OCI-M1 (cell line): ENCODE results near the gene GATA2.
A peak's percentile ranks its signal among the peaks of the same experiment; 100 is the strongest.

ENCODE experiments used
- DNase-seq: peaks from one replicate; lab custom pipeline; 2025; lab: John Stamatoyannopoulos, UW

The GATA2 gene

DNA sequence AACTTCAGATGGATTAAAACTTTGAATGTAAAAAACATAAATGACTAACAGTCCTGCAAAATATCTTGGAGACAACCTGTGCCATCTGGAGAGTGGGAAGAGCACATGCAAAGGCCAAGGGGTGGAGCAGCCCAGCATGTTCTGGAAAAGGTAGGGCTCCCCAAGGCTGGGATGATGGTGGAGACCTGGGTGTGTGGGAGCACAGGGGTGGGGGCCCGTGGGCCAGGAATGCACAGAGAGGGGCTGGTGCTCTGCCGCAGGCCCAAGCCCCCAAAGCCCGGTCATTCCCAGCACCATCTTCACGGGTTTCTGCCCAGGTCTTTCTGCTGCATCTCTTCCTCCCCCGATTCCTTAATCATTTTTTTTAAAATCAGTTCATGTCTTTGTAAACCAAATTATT is 9.7 kb upstream of the GATA2 start:
- DNase-seq = no peak

DNA sequence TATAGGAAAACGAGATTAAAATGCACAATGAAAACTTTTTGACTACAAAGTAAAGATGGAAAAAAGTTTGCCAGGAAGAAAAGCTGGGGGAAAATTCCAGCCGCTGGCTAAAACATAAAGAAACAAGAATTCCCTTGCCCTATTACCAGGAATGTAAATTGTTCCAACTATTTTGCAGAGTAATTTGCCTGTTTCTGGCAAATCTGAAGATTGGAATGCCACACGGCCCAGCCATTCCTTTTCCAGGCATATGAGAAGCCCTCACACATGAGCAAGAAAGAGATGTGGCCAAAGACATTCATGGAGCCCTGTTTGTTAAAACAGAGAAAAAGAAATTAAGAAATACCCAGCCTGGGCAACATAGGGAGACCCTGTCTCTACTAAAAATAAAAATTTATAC is 8.4 kb upstream of the GATA2 start:
- no peak for DNase-seq

DNA sequence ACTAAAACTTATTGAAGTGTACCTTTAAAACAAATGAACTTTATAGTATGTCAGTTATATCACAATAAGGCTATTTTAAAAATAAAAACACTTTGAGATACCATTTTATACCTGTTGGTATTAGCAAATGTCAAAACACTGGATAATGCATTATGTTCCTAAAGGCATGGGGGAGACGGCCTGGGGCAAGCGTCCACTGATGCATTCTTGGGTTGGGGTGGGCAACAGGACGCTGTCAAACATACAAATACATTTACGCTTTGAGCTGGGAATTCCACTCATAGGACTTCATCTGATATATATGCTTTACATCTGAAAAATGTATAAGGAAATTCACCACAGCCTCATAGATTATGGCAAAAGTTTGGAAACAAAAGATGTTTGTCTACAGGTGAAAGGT is 7.6 kb upstream of the GATA2 start:
- DNase-seq = no peak

DNA sequence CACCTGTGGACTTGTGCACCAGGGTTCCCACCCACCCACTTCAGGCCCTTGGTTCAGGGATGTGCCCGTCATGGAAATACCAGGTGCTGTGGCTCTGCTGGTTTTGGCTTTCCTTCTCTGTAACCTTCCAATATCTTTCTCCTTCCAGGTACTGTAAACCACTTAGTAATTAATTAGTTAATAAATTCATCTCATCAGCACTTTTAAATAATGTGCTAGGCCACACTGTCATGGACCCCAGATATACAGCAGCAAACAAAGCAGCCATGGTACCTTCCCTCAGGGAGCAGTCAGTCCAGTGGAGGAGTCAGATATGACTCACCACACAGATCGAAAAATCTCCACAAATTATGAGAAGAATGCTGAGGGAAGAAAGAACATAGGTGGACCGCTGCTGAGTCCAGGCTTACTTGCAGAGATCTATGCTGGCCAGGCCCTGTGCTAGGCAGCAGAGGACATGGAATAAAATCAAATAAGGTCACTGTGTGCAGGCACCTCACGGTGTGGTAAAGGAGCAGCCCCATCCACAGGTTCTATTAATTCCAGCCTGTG is 6.8 kb upstream of the GATA2 start:
- DNase-seq = no peak

- no peak for DNase-seq
Observed at GRCh38 chr3:128498901-128499530, 6.0 kb upstream of the GATA2 start.

GRCh38 chr3:128498127-128498626 is 5.2 kb upstream of the GATA2 start:
- no peak for DNase-seq

DNA sequence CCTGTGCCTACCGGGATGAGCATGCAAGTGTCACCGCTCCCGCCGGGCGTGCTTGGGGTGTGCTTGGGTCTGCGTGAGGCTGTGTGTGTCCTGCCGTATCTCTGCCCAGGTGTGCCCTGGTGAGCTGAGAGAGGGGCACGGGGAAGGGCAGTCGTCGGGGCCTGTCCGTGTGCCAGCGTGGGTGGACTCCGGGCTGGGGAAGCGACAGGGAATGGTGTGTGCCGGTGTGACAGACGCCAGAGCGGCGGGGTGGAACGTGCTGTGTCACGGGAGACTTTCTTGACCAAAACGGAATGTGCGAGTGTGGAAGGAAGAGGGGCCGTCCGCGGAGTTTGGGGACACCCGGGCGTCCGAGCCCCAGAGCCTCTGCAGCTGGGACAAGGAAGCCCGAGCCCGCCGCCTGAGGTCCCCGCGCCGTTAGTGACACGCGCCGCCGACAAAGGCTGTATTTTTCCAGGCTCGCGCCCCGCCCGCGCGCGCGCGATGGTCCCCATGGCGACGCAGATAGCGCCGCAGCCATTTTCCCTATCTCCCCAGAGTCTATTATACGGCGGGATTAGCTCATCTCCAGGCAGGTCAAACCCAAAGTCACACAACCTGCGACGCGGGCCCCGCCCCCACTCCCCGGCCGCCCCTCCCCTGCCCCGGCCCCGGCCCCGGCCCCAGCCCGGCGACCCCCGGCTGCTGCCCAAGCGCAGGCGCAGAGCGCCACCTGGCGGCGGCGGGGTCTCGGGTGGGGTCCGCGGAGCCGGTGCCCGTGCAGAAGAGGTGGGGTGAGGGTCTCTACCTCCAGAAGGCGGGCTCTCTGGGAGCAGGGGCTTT is 4.5 kb upstream of the GATA2 start:
- peak; percentile 92 for DNase-seq

DNA sequence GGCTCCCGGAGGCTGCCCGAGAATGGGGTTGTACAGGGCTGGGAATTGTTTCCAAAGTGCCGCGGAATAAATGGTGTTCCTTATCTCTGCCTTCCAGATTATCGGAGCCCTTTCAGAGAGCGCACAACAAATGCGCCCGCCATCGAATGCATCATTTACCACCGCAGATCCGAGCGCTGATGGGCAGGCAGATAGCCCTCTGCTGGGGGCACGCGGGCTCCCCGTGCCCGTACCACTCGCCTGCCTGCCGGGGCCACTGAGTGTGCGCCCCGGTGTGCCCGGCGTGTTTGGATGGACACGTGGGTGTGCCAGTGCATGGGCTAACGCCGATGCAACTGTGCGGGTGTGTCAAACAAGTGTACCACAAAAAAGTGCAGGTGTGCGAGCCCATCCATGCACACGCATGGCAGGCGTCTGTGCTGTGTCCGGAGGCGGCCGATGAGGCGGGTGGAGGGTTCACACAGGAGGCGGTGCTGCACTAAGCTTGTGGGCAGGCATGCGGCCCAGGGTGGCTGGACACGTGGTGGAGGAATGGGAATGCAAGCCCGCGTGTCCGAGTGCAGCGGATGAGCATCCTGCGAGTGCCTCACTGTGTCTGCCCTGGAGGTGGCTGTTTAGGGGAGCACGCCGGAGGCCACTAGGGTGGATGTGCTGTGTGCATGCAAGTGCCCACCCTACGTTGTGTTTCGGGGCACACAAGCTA is 3.8 kb upstream of the GATA2 start:
- DNase-seq = no peak

DNA sequence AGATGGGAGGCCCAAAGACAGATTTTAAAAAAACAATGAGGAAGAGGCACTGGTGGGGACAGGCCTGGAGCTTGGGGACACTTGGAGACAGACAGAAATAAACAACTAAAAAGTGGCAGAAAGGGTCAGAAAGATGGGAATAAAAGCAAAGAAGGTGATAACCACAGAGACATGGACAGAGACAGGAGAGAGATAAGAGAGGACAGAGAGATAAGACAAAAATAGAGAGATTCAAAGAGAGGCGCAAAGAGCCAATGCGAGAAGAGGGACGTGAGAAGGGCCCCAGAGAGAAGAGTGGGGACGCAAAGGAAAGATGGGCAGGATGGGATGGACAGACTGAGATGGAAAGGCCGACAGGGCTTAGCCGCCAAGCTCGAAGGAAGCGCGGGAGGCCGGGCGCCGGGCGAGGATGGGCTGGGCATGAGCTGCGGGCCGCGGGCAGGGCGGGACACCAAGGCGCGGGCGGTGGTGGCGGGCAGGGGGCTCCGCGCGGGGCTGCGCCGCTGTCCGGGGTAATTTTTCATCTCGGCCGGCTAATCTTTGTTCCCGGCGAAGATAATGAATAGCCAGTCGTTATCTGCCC is 3.1 kb upstream of the GATA2 start:
- DNase-seq = no peak

DNA sequence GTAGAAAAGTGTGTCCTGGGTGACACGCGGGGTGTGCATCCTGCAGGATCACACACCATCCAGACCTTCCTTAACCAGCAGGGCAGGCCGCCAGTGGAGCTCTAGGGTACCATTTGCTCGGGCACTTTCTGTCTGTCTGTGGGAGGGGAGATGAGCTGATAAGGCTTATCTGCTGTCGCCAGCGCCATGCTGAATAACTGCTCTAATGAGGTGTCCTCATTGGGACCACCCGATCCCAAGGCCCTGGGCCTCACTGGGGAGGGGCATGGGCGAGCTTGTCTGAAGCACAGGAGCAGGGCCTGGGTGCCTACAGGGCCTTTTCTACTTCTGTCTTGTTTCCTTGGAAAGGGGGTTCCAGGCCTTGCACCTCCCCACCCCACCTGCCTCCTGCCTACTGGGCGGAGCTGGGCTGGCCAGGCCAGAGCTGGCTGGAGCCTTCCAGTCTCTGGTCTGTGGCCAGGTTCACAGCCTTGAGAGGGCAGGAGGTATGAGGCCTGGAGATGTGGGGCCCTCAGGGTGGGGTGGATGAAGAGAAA is 2.5 kb upstream of the GATA2 start:
- DNase-seq = peak; percentile 79

GRCh38 chr3:128494367-128494650 is 1.3 kb upstream of the GATA2 start:
- DNase-seq = no peak

- DNase-seq = no peak
Observed at GRCh38 chr3:128493570-128494366, 767 bp upstream of the GATA2 start.

DNA sequence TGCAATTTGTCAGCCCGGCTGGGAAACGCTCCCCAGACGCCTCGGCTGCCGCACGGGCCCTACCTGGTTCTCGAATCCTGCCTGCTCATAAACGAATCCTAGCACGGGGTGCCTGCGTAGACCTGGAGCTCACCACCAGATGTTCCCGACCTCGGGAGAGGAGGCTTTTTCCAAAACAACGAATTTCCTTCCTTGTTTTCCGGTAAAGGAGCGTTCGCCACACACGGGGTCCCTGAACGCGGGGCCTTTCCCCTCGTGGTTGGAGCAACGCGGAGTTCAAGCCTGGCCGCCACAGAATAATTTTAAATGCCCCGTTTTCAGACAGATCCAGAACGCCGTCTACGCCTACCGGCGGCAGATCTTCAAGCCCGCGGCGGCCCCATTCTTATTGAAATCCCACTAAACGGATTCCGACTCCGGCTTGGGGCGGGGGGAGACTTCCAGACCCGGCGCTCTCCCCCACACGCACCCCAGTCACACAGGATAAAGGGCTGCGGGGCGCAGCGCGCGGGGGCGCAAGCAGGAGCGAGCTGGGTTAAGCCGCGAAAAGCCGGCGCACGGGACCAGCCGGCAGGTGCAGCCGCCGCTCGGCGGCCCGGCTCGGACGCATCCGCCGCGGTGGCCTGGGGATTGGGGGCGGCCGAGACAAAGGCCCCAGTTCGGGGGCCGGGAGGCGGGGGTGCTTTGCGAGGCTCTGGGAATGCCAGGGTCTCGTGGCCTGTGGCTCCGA is 895 bp downstream of the GATA2 start:
- DNase-seq = no peak

DNA sequence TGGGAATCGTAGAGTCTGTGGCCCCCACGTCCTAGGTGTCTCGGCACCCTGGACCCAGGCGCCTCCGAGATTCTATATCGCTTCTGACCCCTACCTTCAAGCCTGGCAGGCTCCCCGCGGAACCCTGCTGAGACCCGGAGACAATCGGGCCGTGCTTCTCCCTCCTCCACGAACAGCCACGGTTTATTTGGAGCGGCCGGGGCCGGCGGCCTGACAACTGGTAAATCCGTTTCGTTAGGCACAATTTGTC is 1.4 kb downstream of the GATA2 start:
- peak; percentile 64 for DNase-seq

DNA sequence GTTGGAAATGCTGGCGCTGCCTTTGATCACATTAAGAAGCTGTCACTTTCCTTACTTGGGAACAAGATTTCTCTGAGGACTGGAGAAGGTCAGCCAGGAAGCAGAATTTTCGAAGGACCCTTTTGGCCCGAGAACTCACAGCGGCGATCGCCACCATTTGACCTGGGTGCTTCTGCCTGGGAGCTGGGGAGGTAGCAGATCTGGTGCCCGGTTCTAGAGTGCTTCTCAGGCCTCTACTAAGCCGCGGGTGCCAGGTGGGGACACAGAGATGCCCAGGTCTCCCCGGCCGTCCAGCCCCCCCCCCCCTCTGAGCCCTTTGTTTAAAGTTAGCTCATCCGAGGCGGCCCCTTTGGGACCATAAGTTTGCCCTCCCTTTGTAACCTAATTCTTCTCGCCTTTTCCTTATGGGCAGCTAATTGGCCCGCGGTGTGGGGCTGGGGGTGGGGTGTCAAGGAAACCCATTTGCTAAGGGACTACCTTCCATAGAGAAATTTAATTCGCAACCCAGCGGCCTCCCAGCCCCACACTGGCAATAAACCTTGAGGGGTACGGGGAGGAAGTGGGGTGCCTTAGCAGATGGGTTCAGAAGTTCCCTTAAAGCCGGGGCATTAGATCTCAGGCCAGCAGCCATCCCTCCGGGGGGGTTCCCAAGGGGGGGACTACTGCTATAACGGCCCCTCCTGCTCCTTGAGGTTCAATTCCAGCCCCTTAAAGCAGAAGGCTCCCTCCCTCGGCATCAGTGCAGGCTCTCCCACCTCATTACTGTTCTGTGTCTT is 1.9 kb downstream of the GATA2 start:
- peak; percentile 64 for DNase-seq

DNA sequence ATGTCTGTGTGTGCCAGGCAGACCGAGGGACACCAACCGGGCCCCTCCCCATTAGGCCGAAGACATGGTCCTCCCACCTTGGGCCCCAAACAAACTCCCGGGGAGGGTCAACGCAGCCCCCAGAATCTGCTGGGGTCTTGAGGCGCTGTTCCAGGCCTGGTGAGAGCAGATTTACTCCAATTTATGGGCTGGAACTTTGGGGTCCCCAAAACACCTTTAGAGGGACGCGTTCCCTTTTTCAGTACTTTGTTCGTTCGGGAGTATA is 2.4 kb downstream of the GATA2 start:
- DNase-seq = no peak

DNA sequence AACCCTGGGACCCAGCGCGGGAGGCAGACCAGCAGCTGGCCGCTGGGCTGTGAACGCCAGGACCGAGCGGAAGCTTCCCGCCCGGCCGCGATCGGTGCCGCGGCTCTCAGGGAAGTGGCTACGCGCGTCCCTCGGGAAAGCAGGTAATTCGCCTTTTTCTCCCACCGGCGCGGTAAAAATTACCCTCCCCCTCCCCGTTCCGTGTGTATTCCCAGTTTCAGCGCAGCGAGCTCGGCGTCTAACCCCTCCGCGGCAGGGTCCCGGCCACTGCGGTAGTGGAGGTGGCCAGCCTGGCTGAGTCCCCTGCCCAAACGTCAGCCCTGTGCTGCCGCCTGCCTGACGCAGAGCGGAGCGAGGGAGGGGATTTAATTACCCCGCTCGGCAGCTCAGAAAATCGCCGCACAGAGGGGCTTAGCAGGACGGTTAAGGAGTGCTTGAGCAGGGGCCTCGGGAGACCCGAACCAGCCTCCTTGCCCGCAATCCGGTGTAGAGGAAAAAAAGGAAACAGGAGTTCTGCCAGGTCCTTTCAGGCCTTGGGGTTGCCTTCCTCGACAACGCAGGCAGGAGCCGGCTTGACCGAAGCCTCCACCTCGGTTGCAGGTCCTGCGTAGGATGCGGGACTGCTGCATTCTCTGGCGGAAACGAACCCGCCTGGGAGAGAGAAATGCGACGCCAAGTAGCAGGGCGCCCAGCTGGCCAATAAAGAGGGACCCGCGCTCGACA is 2.9 kb downstream of the GATA2 start:
- DNase-seq = peak; percentile 78

DNA sequence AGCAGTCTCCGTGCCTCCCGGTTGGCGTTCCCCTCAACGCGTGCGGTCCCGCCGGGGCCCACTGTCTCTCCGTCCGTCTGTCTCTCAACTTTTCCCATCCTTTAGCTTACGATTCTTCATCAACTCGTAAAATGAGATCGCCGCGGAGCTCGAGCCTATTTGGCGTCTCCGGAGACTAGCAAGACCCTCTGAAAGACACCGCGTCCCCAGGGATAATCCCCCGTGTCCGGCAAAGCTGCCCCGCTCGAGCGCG is 3.4 kb downstream of the GATA2 start:
- DNase-seq = peak; percentile 59

DNA sequence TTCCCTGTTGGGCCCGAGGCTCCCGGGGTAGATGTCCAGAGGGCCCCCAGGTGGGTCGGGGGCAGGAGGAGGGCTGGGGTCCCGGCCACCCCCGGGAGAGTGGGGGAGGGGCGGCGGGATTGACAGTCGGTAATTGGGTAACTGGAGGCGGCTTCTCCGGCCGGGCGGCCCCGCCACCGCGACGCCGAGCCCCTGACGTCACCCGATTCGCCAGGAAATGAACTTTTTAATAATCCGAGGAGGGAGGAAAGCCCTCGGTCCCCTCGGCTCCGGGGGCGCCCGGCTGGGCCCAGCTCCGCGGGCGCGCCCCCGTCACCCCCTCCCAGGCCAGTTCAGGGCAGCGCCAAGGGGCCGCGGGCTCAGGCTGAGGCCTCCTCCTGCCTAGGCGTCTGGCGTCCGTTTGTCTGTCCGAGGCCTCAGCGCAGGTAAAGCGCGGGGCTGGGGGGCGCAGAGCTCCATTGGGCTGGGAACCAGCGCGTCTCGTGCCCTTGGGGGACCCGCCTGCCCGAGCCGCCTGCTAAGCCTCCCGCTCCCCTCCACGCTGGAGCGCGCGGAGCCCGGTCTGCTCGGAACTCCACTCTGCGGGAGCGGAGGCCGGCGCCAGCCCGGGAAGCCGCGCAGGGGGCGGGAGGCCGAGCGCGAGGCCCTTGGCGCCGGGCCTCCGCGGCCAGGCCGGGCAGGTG is 3.9 kb downstream of the GATA2 start:
- DNase-seq = peak; percentile 90

DNA sequence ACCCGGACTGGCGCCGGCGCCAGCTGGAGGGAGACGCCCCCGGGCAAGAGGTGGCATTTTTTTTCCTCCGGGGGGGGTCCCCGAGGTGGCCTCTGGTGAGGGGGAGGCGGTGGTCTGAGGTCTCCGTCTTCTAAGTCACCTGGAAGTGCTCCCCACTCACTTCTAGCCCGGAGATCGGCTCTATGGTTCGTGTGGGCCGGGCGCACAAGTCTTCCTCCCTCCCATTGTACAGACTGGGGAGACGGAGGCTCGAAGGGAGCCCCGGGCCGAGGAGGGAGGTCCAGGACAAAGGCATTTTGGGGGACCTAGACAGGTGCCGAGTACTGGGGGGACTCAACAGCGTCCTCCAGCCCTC is 4.4 kb downstream of the GATA2 start:
- DNase-seq = peak; percentile 90
